ENCODE results near the gene ACOXL.

DNA sequence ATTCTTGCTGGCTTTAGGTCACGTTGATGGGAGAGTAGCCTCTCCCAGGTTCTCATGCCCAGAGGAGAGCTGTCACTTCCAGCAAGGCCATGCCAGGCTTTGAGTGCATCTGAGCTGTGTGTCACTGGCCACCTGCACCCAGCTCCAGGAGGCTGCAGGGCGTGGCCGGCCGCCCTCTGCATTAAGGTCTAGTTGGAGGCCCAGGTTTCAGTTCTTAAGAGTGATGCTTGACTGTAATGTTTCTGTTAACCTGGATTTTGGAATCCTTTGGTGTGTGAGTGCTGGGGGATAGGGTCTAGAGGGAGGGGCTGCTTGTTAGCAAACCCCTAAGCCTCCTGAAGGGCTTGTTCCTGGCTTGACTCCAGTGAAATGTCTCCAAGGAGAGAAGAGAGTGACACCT lies 140.1 kb downstream of the ACOXL start:
- TF ChIP-seq, protein P1, sequence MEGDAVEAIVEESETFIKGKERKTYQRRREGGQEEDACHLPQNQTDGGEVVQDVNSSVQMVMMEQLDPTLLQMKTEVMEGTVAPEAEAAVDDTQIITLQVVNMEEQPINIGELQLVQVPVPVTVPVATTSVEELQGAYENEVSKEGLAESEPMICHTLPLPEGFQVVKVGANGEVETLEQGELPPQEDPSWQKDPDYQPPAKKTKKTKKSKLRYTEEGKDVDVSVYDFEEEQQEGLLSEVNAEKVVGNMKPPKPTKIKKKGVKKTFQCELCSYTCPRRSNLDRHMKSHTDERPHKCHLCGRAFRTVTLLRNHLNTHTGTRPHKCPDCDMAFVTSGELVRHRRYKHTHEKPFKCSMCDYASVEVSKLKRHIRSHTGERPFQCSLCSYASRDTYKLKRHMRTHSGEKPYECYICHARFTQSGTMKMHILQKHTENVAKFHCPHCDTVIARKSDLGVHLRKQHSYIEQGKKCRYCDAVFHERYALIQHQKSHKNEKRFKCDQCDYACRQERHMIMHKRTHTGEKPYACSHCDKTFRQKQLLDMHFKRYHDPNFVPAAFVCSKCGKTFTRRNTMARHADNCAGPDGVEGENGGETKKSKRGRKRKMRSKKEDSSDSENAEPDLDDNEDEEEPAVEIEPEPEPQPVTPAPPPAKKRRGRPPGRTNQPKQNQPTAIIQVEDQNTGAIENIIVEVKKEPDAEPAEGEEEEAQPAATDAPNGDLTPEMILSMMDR (IDR thresholded peaks at IDR 0.05): no peak
- TF ChIP-seq POLR2A (IDR thresholded peaks at IDR 0.05): no peak
